T-cell (primary cell): ENCODE measurements around the gene KSR2. TPM values are rescaled to one million over a fixed set of nuclear protein-coding genes. Genes with fewer than 3 reads are reported as not detected.

Experiments
- ATAC-seq, 4 experiments: fragments of 200-7000 bp in 3 of 4; fragments of 150-1000 bp in 1 of 4; cut with Tn5 transposase; replicated peaks in 1 of 4; 1 replicate in 3 of 4; 2 replicates in 1 of 4; pipeline ENCODE4 v1.10.0; 2021; ENCODE audit warnings: moderate library complexity in 3 of 4, mild to moderate bottlenecking in 2 of 4, moderate number of reproducible peaks in 1 of 4
- CTCF ChIA-PET, 2 donors: fragments of 300-600 bp; sonication (Branson Sonifier 250); formaldehyde crosslinking; loops; one replicate each; lab custom pipeline; 2022; ENCODE audit warnings: antibody characterized with exemption in 2 of 2; lab: Charles Lee
- POLR2A ChIA-PET, 2 donors: fragments of 300-600 bp; sonication (Branson Sonifier 250); formaldehyde crosslinking; loops; one replicate each; lab custom pipeline; 2022; ENCODE audit warnings: antibody characterized with exemption in 2 of 2; lab: Charles Lee
- DNase-seq, 35 experiments: peaks; one replicate each; pipeline versions ENCODE4 v3.0.0 to v3.0.0-alpha.2; 2013 to 2023
- H3K27ac ChIP-seq: one replicate; pipeline ENCODE4 v1.5.1; 2013; ENCODE audit warnings: low read length
- H3K27me3 ChIP-seq, 2 experiments: replicated peaks in 1 of 2; 1 replicate in 1 of 2; 2 replicates in 1 of 2; pipeline versions ENCODE4 v1.6.1 to v1.7.0; 2013; ENCODE audit warnings: low read length in 1 of 2, mixed read lengths in 1 of 2; ENCODE audit not compliant: control insufficient read depth in 2 of 2, insufficient read depth in 2 of 2; ENCODE audit errors: extremely low read depth in 1 of 2
- H3K36me3 ChIP-seq, 2 donors: 1 replicate in 1 of 2; 2 replicates in 1 of 2; pipeline versions ENCODE4 v1.6.1 to v1.7.0; 2013; ENCODE audit warnings: low read length in 1 of 2; ENCODE audit not compliant: control insufficient read depth in 2 of 2, insufficient read depth in 1 of 2; ENCODE audit errors: extremely low read depth in 1 of 2
- H3K4me1 ChIP-seq, 2 experiments: 1 replicate in 1 of 2; 2 replicates in 1 of 2; pipeline versions ENCODE4 v1.6.1 to v1.7.0; 2013; ENCODE audit warnings: low read length in 2 of 2, mixed read lengths in 1 of 2; ENCODE audit not compliant: insufficient read depth in 2 of 2, control insufficient read depth in 1 of 2; ENCODE audit errors: extremely low read depth in 1 of 2
- H3K4me3 ChIP-seq, 2 donors: 1 replicate in 1 of 2; 2 replicates in 1 of 2; pipeline versions ENCODE4 v1.5.1 to v1.7.0; 2013; ENCODE audit warnings: mild to moderate bottlenecking in 2 of 2, low read length in 1 of 2, moderate library complexity in 1 of 2; ENCODE audit not compliant: control insufficient read depth in 1 of 2; ENCODE audit errors: extremely low read depth in 1 of 2
- H3K9me3 ChIP-seq: 2 replicates; pipeline ENCODE4 v1.7.0; 2013
- H3K27ac Mint-ChIP-seq, 2 donors: one replicate each; pipeline ENCODE4 v1.8.0; 2020 to 2021; ENCODE audit warnings: mild to moderate bottlenecking in 2 of 2, mixed read lengths in 2 of 2
- H3K27me3 Mint-ChIP-seq, 2 donors: one replicate each; pipeline ENCODE4 v1.8.0; 2021 to 2022; ENCODE audit warnings: mixed read lengths in 2 of 2
- H3K36me3 Mint-ChIP-seq: one replicate; pipeline ENCODE4 v1.8.0; 2021; ENCODE audit warnings: mixed read lengths
- H3K4me1 Mint-ChIP-seq, 3 donors: one replicate each; pipeline ENCODE4 v1.8.0; 2020 to 2022; ENCODE audit warnings: mixed read lengths in 3 of 3, mild to moderate bottlenecking in 1 of 3
- H3K4me3 Mint-ChIP-seq, 3 donors: one replicate each; pipeline ENCODE4 v1.8.0; 2020 to 2022; ENCODE audit warnings: mild to moderate bottlenecking in 3 of 3, mixed read lengths in 3 of 3, moderate library complexity in 3 of 3
- H3K9me3 Mint-ChIP-seq, 3 donors: one replicate each; pipeline ENCODE4 v1.8.0; 2020 to 2022; ENCODE audit warnings: mixed read lengths in 3 of 3
- WGBS: methylation state at CpG from one replicate; pipeline ENCODE4 v1.1.5; 2013; ENCODE audit warnings: missing lambda C conversion rate; ENCODE audit not compliant: insufficient coverage; 5-methylcytosine and 5-hydroxymethylcytosine counted together
- total RNA-seq, 35 experiments: library from RNA in 6 of 35; stranded (reverse) in 6 of 35; fragments of 120-200 nt in 1 of 35; gene quantifications; one replicate each; pipeline versions ENCODE4 v1.2.1 to v1.2.4 and lab custom pipeline; 2013 to 2026

Gene KSR2
- total RNA-seq, 5 donors from 2014 or later (not counting 1 experiment from before 2014, with no cell fraction given): 0.03 to 0.10 (median 0.06) TPM

DNA sequence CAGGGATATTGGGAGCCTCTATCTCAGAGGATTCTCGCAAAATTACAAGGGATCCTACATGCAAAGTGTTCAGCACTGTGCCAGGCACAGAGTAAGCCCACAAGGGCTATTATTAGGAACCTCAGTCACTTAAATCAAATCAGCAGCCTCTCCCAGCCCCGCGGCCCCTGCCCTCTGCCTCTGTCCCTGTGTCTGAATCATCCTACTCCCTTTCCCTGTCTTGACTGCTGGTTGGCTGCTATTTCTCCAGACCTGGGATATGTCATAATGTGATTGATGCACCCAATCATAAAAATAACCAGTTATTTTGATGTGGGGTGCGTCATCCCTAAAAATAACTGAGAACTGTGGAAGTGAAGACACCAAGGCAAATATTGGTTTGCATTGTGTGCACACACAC, 176.3 kb downstream of the KSR2 start:
- no peak overlapping the region for H3K4me3 ChIP-seq
- ATAC-seq (no peak), DNase-seq (no peak)
- Mint-ChIP-seq H3K36me3 (no peaks in the 10 kb centered on the region), H3K9me3 (peaks cover 0 to 5% (median 4%) of the 10 kb centered on the region in 3 donors), H3K27me3 (peaks cover 0 to 6% of the 10 kb centered on the region in 2 donors), H3K27ac (no peak overlapping the region), H3K4me3 (no peak overlapping the region), H3K4me1 (no peaks in the 10 kb centered on the region)
- CTCF ChIA-PET: no interaction called here
- WGBS: 77% methylated on average over 2 of the region's 4 CpGs
- H3K36me3 ChIP-seq: no peaks in the 10 kb centered on the region
- no peaks in the 10 kb centered on the region for H3K4me1 ChIP-seq
- no peaks in the 10 kb centered on the region for H3K9me3 ChIP-seq
- H3K27ac ChIP-seq: no peak overlapping the region
- H3K27me3 ChIP-seq: peaks cover 0 to 3% of the 10 kb centered on the region in 2 experiments
- POLR2A ChIA-PET: no interaction called here

DNA sequence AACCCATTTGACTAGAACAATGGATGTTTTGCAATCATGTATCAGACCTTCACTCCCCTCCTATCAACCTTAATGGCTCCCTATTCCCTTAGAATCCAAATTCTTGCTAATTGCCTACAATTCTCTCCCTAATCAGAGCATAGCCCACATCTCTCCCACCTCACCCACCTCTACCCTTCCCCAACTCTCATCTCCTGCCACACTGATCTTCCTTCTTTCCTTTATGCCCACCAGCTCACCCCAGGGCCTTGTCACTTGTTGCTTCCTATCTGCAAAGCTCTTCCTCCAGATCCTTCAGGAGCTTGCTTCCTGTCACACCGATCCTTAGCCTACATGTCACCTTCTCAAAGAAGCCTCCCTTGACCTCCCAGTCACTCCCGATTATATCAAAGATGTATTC, 177.8 kb downstream of the KSR2 start:
- CTCF ChIA-PET: interaction anchor here in 1 of 2 donors (0.6 kb wide), 1 partner anchor 32 kb away, joined by 3 read pairs; no protein-coding TSS in a partner anchor
- no peaks in the 10 kb centered on the region for H3K9me3 ChIP-seq
- no peaks in the 10 kb centered on the region for H3K36me3 ChIP-seq
- no peak overlapping the region for H3K27ac Mint-ChIP-seq
- no peaks in the 10 kb centered on the region for H3K4me1 ChIP-seq
- DNase-seq (no peak), ATAC-seq (no peak)
- no peaks in the 10 kb centered on the region for H3K4me1 Mint-ChIP-seq
- POLR2A ChIA-PET: no interaction called here
- 0% methylated on average over 1 of the region's 2 CpGs for WGBS
- H3K27ac ChIP-seq: no peak overlapping the region
- no peak overlapping the region for H3K4me3 Mint-ChIP-seq
- no peaks in the 10 kb centered on the region for H3K36me3 Mint-ChIP-seq
- peaks cover 0 to 4% (median under 1%) of the 10 kb centered on the region in 3 donors for H3K9me3 Mint-ChIP-seq
- no peak overlapping the region for H3K4me3 ChIP-seq
- H3K27me3 Mint-ChIP-seq: peaks cover 0 to 4% of the 10 kb centered on the region in 2 donors
- H3K27me3 ChIP-seq: peaks cover 0 to 3% of the 10 kb centered on the region in 2 experiments

DNA sequence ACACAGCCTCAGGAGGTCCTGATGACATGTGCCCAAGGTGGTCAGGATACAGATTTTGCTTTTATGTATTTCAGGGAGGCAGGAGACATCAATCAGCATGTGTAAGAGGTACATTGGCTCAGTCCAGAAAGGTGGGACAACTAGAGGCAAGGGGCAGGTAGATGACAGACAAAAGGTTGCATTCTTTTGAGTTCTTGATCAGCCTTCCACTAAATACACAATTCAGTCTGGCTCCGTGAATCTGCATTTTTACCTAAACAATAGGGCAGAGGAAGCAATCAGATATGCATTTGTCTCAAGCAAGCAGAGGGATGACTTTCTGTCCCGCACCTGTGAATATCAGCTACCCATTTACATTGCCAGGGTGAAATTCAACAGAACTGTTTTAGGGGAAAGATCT, 178.6 kb downstream of the KSR2 start:
- Mint-ChIP-seq H3K9me3 (peaks cover 4 to 6% (median 6%) of the 10 kb centered on the region in 3 donors), H3K27ac (no peak overlapping the region), H3K4me1 (no peaks in the 10 kb centered on the region), H3K36me3 (no peaks in the 10 kb centered on the region), H3K27me3 (peaks cover 0 to 4% of the 10 kb centered on the region in 2 donors), H3K4me3 (no peak overlapping the region)
- Histone ChIP-seq H3K36me3 (no peaks in the 10 kb centered on the region), H3K9me3 (no peaks in the 10 kb centered on the region), H3K4me1 (no peaks in the 10 kb centered on the region), H3K27me3 (peaks cover 0 to 3% of the 10 kb centered on the region in 2 experiments), H3K4me3 (no peak overlapping the region), H3K27ac (no peak overlapping the region)
- DNase-seq (no peak), ATAC-seq (no peak)
- ChIA-PET CTCF (no interaction called here), POLR2A (no interaction called here)
- no CpG with 5 or more reads among the region's 2 CpGs for WGBS

DNA sequence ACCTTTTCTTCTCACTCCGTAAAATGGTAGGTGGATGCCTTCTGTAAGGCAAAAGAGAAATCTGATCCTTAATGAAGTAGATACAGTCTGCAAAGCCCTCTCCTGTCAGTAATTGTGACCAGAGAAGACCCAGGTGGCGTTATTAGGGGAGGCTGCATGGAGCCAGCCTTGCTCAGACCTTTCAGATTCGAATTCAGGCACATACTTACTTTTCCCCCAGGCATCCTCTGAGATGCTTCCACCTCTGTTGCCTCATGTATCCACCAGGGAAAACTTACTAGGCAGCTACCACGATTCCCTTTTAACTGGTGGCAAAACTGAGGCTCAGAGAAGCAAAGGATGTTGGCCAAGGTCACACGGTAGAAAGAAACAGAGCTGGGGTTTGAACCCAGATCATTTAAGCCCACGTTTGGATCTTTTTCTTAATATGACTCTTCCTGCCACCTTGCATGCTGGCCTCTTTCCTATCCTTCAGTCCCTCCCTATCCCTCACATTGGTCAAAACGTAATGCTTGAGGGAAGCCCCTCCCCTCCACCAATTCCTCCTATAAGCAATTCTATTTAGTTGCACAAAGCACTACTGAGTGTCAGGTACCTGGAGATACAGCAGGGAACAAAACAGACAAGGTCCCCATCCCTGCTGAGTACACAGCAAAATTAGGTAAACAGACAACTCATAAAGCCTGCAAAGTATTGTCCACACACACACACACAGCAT, 179.4 kb downstream of the KSR2 start:
- H3K27me3 Mint-ChIP-seq: peaks cover 0 to 4% of the 10 kb centered on the region in 2 donors
- ChIA-PET POLR2A (no interaction called here), CTCF (no interaction called here)
- H3K27ac ChIP-seq: no peak overlapping the region
- no peaks in the 10 kb centered on the region for H3K36me3 ChIP-seq
- peaks cover 0 to 3% of the 10 kb centered on the region in 2 experiments for H3K27me3 ChIP-seq
- WGBS: 25% methylated on average over 6 of the region's 7 CpGs
- no peaks in the 10 kb centered on the region for H3K36me3 Mint-ChIP-seq
- no peak overlapping the region for H3K4me3 Mint-ChIP-seq
- no peak for DNase-seq
- H3K4me1 Mint-ChIP-seq: no peaks in the 10 kb centered on the region
- H3K4me1 ChIP-seq: no peaks in the 10 kb centered on the region
- ATAC-seq: no peak
- H3K9me3 Mint-ChIP-seq: peaks cover 6 to 9% (median 8%) of the 10 kb centered on the region in 3 donors
- H3K4me3 ChIP-seq: no peak overlapping the region
- no peaks in the 10 kb centered on the region for H3K9me3 ChIP-seq
- no peak overlapping the region for H3K27ac Mint-ChIP-seq

DNA sequence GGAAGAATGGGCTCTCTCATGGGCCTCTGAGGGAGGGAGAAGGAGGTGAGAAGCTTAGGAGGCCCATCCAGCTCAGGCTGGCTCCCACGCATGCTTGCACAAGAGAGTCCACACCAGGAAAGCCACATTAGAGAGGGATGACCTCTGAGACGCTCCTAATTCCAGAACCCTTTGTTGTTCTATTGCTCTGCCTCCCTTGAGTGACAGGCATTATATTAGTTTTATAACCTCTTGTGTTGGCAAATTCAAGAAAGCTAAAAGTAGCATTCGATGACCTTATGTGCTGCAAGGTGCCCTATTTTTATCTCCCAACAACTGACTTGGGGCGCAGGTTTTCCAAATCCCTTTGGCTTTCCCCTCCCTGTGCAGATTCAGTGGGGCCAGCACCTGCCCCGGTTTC, 190.1 kb downstream of the KSR2 start:
- 90% methylated on average over 3 of the region's 5 CpGs for WGBS
- no peak for DNase-seq
- H3K27ac Mint-ChIP-seq: no peak overlapping the region
- no peak overlapping the region for H3K4me3 ChIP-seq
- H3K27me3 ChIP-seq: peaks cover 0 to 5% of the 10 kb centered on the region in 2 experiments
- CTCF ChIA-PET: no interaction called here
- peaks cover 0 to 3% of the 10 kb centered on the region in 2 donors for H3K27me3 Mint-ChIP-seq
- POLR2A ChIA-PET: no interaction called here
- H3K36me3 Mint-ChIP-seq: no peaks in the 10 kb centered on the region
- no peaks in the 10 kb centered on the region for H3K9me3 ChIP-seq
- H3K36me3 ChIP-seq: no peaks in the 10 kb centered on the region
- ATAC-seq: no peak
- no peaks in the 10 kb centered on the region for H3K4me1 ChIP-seq
- H3K9me3 Mint-ChIP-seq: peaks cover 0 to 3% (median 0%) of the 10 kb centered on the region in 3 donors
- H3K4me3 Mint-ChIP-seq: no peak overlapping the region
- no peak overlapping the region for H3K27ac ChIP-seq
- no peaks in the 10 kb centered on the region for H3K4me1 Mint-ChIP-seq

DNA sequence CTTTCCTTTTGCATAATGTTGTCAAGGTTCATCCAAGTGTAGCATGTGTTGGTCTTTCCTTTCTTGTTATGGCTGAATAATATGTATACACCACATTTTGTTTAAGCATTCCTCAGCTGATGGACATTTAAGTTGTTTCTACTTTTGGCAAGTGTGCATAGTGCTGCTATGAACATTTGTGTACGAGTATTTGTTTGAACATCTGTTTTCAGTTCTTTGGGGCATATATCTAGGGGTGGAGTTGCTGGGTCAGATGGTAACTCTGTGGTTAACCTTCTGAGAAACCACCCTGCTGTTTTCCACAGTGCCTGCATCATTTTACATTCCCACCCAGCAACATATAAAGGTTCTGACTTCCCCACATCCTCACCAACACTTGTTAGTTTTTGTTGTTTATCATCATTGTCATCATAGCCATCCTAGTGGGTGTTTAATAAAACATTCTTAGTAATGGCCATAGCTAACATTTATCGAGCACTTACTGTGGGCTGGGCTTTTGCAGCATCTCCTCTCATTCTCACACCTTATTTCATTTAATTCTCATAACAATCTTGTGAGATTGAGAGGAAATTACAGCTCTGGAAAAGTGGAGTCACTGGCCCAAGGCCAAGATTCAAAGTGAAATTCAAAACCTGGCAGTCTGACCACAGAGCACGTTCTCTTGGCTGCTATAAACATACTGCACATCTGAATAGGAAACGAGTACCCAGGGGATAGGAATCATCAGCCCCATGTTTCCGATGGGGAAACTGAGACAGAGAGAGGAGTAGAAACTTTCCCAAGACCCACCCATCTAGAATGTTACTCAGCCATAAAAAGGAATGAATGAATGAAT, 193.6 kb downstream of the KSR2 start:
- Mint-ChIP-seq H3K27me3 (peaks cover 0 to 3% of the 10 kb centered on the region in 2 donors), H3K4me3 (no peak overlapping the region), H3K4me1 (no peaks in the 10 kb centered on the region), H3K36me3 (no peaks in the 10 kb centered on the region), H3K27ac (no peak overlapping the region), H3K9me3 (peaks cover 0 to 3% (median 0%) of the 10 kb centered on the region in 3 donors)
- no peak overlapping the region for H3K4me3 ChIP-seq
- no peak overlapping the region for H3K27ac ChIP-seq
- ATAC-seq: no peak
- no peaks in the 10 kb centered on the region for H3K9me3 ChIP-seq
- no peaks in the 10 kb centered on the region for H3K4me1 ChIP-seq
- no peak for DNase-seq
- no peaks in the 10 kb centered on the region for H3K36me3 ChIP-seq
- POLR2A ChIA-PET: no interaction called here
- 17% methylated on average over 1 of the region's 5 CpGs for WGBS
- CTCF ChIA-PET: no interaction called here
- H3K27me3 ChIP-seq: peaks cover 0 to 7% of the 10 kb centered on the region in 2 experiments
